ENCODE results near the gene KCTD15.
"Not testable (repeated sequence)": the region's sequence is repeated elsewhere in the genome, so short reads cannot be mapped to it uniquely, and the experiment has no call there.

Gene KCTD15

GRCh38 chr19:33815380-33816340 is 19.0 kb downstream of the KCTD15 start:
- DNase-seq = no peak

- DNase-seq = no peak
These were observed 21.7 kb downstream of the KCTD15 start for GRCh38 chr19:33818411-33818810.

GRCh38 chr19:33819078-33819477 is 22.4 kb downstream of the KCTD15 start:
- DNase-seq = not testable (repeated sequence)

GRCh38 chr19:33819506-33819879 is 22.8 kb downstream of the KCTD15 start:
- no peak for DNase-seq

- DNase-seq = peak; percentile 39
These were observed 23.5 kb downstream of the KCTD15 start for GRCh38 chr19:33819880-33820781.

GRCh38 chr19:33821871-33822270 is 25.2 kb downstream of the KCTD15 start:
- DNase-seq = no peak

GRCh38 chr19:33823341-33823740 is 26.7 kb downstream of the KCTD15 start:
- DNase-seq = no peak

GRCh38 chr19:33825556-33825955 is 28.9 kb downstream of the KCTD15 start:
- DNase-seq = no peak

GRCh38 chr19:33826521-33826920 is 29.9 kb downstream of the KCTD15 start:
- DNase-seq = no peak

GRCh38 chr19:33828266-33829075 is 31.8 kb downstream of the KCTD15 start:
- no peak for DNase-seq

- no peak for DNase-seq
These were observed 33.6 kb downstream of the KCTD15 start for GRCh38 chr19:33830264-33830663.

- no peak for DNase-seq
These were observed 35.2 kb downstream of the KCTD15 start for GRCh38 chr19:33831825-33832224.

- DNase-seq = no peak
These were observed 36.0 kb downstream of the KCTD15 start for GRCh38 chr19:33832633-33833032.

- DNase-seq = no peak
These were observed 43.7 kb downstream of the KCTD15 start for GRCh38 chr19:33840382-33840781.

- DNase-seq = no peak
These were observed 44.1 kb downstream of the KCTD15 start for GRCh38 chr19:33840783-33841182.

- no peak for DNase-seq
These were observed 45.0 kb downstream of the KCTD15 start for GRCh38 chr19:33841685-33842084.

- no peak for DNase-seq
These were observed 47.8 kb downstream of the KCTD15 start for GRCh38 chr19:33844478-33844877.

GRCh38 chr19:33845498-33845897 is 48.8 kb downstream of the KCTD15 start:
- DNase-seq = no peak

GRCh38 chr19:33849551-33850147 is 53.0 kb downstream of the KCTD15 start:
- no peak for DNase-seq

- no peak for DNase-seq
These were observed 62.3 kb downstream of the KCTD15 start for GRCh38 chr19:33859016-33859415.

GRCh38 chr19:33860312-33861090 is 63.8 kb downstream of the KCTD15 start:
- no peak for DNase-seq

- no peak for DNase-seq
These were observed 65.3 kb downstream of the KCTD15 start for GRCh38 chr19:33861950-33862349.
